ENCODE data around the gene TPSB2.

The TPSB2 gene

GRCh38 chr16:1262210-1262845 lies 32.3 kb upstream of the TPSB2 start:
- TF ChIP-seq ZNF561 (tag by site-specific recombination; IDR thresholded peaks at IDR 0.05; ENCODE audit: borderline replicate concordance) (no peak), ZFHX2 (tag by site-specific recombination; conservative IDR thresholded peaks at IDR 0.05) (peak; percentile 33; the same call in 1 of the 2 replicates), ZNF223 (tag by site-specific recombination; IDR thresholded peaks at IDR 0.05) (no peak), EGR2 (tag by site-specific recombination; IDR thresholded peaks at IDR 0.05; ENCODE audit: low read depth) (peak; percentile 21; the same call in 1 of the 2 replicates)
- TF ChIP-seq, protein P1, sequence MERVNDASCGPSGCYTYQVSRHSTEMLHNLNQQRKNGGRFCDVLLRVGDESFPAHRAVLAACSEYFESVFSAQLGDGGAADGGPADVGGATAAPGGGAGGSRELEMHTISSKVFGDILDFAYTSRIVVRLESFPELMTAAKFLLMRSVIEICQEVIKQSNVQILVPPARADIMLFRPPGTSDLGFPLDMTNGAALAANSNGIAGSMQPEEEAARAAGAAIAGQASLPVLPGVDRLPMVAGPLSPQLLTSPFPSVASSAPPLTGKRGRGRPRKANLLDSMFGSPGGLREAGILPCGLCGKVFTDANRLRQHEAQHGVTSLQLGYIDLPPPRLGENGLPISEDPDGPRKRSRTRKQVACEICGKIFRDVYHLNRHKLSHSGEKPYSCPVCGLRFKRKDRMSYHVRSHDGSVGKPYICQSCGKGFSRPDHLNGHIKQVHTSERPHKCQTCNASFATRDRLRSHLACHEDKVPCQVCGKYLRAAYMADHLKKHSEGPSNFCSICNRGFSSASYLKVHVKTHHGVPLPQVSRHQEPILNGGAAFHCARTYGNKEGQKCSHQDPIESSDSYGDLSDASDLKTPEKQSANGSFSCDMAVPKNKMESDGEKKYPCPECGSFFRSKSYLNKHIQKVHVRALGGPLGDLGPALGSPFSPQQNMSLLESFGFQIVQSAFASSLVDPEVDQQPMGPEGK (tag by site-specific recombination; IDR thresholded peaks at IDR 0.05), result no peak
- ChIA-PET POLR2A (no interaction called here), CTCF (no interaction called here)
- Histone ChIP-seq H3K4me3 (ENCODE audit: low read depth, low read length) (no peak overlapping the region), H3K27ac (ENCODE audit: extremely low read depth, low read depth, low read length) (no peak overlapping the region), H3K9me3 (ENCODE audit: control insufficient read depth, insufficient read depth, low read depth, low read length) (no peaks in the 10 kb centered on the region), H3K4me1 (ENCODE audit: control insufficient read depth, insufficient read depth, low read length) (no peaks in the 10 kb centered on the region), H3K36me3 (ENCODE audit: control insufficient read depth in 2 of 2, insufficient read depth in 1 of 2, low read length in 2 of 2) (no peaks in the 10 kb centered on the region)

GRCh38 chr16:1261131-1261892 lies 31.3 kb upstream of the TPSB2 start:
- H3K4me1 ChIP-seq (ENCODE audit: control insufficient read depth, insufficient read depth, low read length), result no peaks in the 10 kb centered on the region
- ChIA-PET CTCF (no interaction called here), POLR2A (no interaction called here)
- no peak overlapping the region for H3K27ac ChIP-seq (ENCODE audit: extremely low read depth, low read depth, low read length)
- H3K4me3 ChIP-seq (ENCODE audit: low read depth, low read length), result no peak overlapping the region
- no peaks in the 10 kb centered on the region for H3K36me3 ChIP-seq (ENCODE audit: control insufficient read depth in 2 of 2, insufficient read depth in 1 of 2, low read length in 2 of 2)
- H3K9me3 ChIP-seq (ENCODE audit: control insufficient read depth, insufficient read depth, low read depth, low read length), result no peaks in the 10 kb centered on the region
- TF ChIP-seq ZFHX2 (tag by site-specific recombination; conservative IDR thresholded peaks at IDR 0.05) (peak; percentile 37; the same call in 1 of the 2 replicates), PBX3 (CRISPR knock-in tag; IDR thresholded peaks at IDR 0.05) (0 out of 2 replicates have a peak, but pooled peaks have one; percentile 40), ZNF660 (tag by site-specific recombination; IDR thresholded peaks at IDR 0.05) (no peak), ZNF140 (tag by site-specific recombination; IDR thresholded peaks at IDR 0.05) (no peak), ZNF692 (tag by site-specific recombination; IDR thresholded peaks at IDR 0.05) (no peak), ZNF16 (tag by site-specific recombination; IDR thresholded peaks at IDR 0.05; ENCODE audit: low read depth) (no peak), ZNF768 (tag by site-specific recombination; IDR thresholded peaks at IDR 0.05) (no peak), GLI2 (tag by site-specific recombination; IDR thresholded peaks at IDR 0.05; ENCODE audit: borderline replicate concordance, low read depth) (no peak), GLIS1 (tag by site-specific recombination; IDR thresholded peaks at IDR 0.05) (peak; percentile 20; the same call in 1 of the 2 replicates), ZNF341 (tag by site-specific recombination; IDR thresholded peaks at IDR 0.05; ENCODE audit: low read depth) (peak; percentile 33; the same call in 1 of the 2 replicates), ZBTB17 (tag by site-specific recombination; IDR thresholded peaks at IDR 0.05) (peak; percentile 26; the same call in 1 of the 2 replicates), ZIC2 (tag by site-specific recombination; IDR thresholded peaks at IDR 0.05) (peak; percentile 80), ZNF292 (tag by site-specific recombination; IDR thresholded peaks at IDR 0.05; ENCODE audit: borderline replicate concordance, low read depth) (no peak), PRDM1 (tag by site-specific recombination; IDR thresholded peaks at IDR 0.05) (no peak), FEZF1 (tag by site-specific recombination; IDR thresholded peaks at IDR 0.05) (no peak), ZNF248 (tag by site-specific recombination; IDR thresholded peaks at IDR 0.05) (no peak), REPIN1 (tag by site-specific recombination; IDR thresholded peaks at IDR 0.05; ENCODE audit: low read depth) (no peak)
- TF ChIP-seq, protein P2, sequence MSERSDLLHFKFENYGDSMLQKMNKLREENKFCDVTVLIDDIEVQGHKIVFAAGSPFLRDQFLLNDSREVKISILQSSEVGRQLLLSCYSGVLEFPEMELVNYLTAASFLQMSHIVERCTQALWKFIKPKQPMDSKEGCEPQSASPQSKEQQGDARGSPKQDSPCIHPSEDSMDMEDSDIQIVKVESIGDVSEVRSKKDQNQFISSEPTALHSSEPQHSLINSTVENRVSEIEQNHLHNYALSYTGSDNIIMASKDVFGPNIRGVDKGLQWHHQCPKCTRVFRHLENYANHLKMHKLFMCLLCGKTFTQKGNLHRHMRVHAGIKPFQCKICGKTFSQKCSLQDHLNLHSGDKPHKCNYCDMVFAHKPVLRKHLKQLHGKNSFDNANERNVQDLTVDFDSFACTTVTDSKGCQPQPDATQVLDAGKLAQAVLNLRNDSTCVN (tag by site-specific recombination; optimal IDR thresholded peaks at IDR 0.05), result peak; percentile 7
- TF ChIP-seq, protein P3, sequence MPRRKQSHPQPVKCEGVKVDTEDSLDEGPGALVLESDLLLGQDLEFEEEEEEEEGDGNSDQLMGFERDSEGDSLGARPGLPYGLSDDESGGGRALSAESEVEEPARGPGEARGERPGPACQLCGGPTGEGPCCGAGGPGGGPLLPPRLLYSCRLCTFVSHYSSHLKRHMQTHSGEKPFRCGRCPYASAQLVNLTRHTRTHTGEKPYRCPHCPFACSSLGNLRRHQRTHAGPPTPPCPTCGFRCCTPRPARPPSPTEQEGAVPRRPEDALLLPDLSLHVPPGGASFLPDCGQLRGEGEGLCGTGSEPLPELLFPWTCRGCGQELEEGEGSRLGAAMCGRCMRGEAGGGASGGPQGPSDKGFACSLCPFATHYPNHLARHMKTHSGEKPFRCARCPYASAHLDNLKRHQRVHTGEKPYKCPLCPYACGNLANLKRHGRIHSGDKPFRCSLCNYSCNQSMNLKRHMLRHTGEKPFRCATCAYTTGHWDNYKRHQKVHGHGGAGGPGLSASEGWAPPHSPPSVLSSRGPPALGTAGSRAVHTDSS (tag by site-specific recombination; IDR thresholded peaks at IDR 0.05), result no peak
- TF ChIP-seq, protein P4, sequence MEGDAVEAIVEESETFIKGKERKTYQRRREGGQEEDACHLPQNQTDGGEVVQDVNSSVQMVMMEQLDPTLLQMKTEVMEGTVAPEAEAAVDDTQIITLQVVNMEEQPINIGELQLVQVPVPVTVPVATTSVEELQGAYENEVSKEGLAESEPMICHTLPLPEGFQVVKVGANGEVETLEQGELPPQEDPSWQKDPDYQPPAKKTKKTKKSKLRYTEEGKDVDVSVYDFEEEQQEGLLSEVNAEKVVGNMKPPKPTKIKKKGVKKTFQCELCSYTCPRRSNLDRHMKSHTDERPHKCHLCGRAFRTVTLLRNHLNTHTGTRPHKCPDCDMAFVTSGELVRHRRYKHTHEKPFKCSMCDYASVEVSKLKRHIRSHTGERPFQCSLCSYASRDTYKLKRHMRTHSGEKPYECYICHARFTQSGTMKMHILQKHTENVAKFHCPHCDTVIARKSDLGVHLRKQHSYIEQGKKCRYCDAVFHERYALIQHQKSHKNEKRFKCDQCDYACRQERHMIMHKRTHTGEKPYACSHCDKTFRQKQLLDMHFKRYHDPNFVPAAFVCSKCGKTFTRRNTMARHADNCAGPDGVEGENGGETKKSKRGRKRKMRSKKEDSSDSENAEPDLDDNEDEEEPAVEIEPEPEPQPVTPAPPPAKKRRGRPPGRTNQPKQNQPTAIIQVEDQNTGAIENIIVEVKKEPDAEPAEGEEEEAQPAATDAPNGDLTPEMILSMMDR (tag by site-specific recombination; IDR thresholded peaks at IDR 0.05), result no peak
